Erythroblast (primary cell): Measurements from ENCODE around the gene BTNL3.

Experiments
- GATA1 ChIP-seq: IDR thresholded peaks from 2 replicates; pipeline ENCODE4 v1.6.1; 2011; ENCODE audit warnings: low read depth, mild to moderate bottlenecking, control low read depth, low read length, moderate library complexity
- POLR2A ChIP-seq: IDR thresholded peaks from 2 replicates; pipeline ENCODE4 v1.6.1; 2011; ENCODE audit warnings: mild to moderate bottlenecking, low read length

GRCh38 chr5:180977852-180978251, 10.8 kb upstream of the BTNL3 start:
- TF ChIP-seq POLR2A, result no peak
- TF ChIP-seq GATA1, result no peak
